ENCODE data around the gene TUBB4B. TPM values are rescaled to one million over a fixed set of nuclear protein-coding genes. Genes with fewer than 3 reads are reported as not detected.

Gene TUBB4B
- total RNA-seq, 4 donors from 2014 or later = 174 to 409 (median 322) TPM

GRCh38 chr9:137231372-137232039 is 9.6 kb upstream of the TUBB4B start:
- no peak for DNase-seq
- peak overlapping the region in 1 of 4 donors; percentile 72 for H3K27ac ChIP-seq
- H3K36me3 ChIP-seq = no peaks in the 10 kb centered on the region
- H3K9me3 ChIP-seq = peaks cover 0 to 4% (median 0%) of the 10 kb centered on the region in 4 donors
- peaks cover 0 to 4% of the 10 kb centered on the region in 2 donors for H3K27me3 ChIP-seq
- TF ChIP-seq POLR2A (IDR thresholded peaks at IDR 0.05) (no peak), CTCF (IDR thresholded peaks at IDR 0.05) (no peak)
- H3K4me3 ChIP-seq = no peak overlapping the region
- peaks cover 9 to 79% (median 19%) of the 10 kb centered on the region in 4 donors for H3K4me1 ChIP-seq

GRCh38 chr9:137232101-137232500 is 9.0 kb upstream of the TUBB4B start:
- no peak for TF ChIP-seq POLR2A (IDR thresholded peaks at IDR 0.05)
- TF ChIP-seq CTCF (IDR thresholded peaks at IDR 0.05) = no peak
- H3K9me3 ChIP-seq = peaks cover 0 to 4% (median 0%) of the 10 kb centered on the region in 4 donors
- H3K4me1 ChIP-seq = peaks cover 7 to 79% (median 25%) of the 10 kb centered on the region in 4 donors
- DNase-seq = no peak
- H3K4me3 ChIP-seq = no peak overlapping the region
- H3K27me3 ChIP-seq = peaks cover 0 to 4% of the 10 kb centered on the region in 2 donors
- no peaks in the 10 kb centered on the region for H3K36me3 ChIP-seq
- H3K27ac ChIP-seq = no peak overlapping the region

GRCh38 chr9:137232510-137232909 is 8.6 kb upstream of the TUBB4B start:
- no peak overlapping the region for H3K4me3 ChIP-seq
- H3K27ac ChIP-seq = no peak overlapping the region
- H3K9me3 ChIP-seq = peaks cover 0 to 4% (median 0%) of the 10 kb centered on the region in 4 donors
- no peak for DNase-seq
- H3K27me3 ChIP-seq = peaks cover 0 to 4% of the 10 kb centered on the region in 2 donors
- H3K4me1 ChIP-seq = peaks cover 7 to 79% (median 24%) of the 10 kb centered on the region in 4 donors
- H3K36me3 ChIP-seq = no peaks in the 10 kb centered on the region
- TF ChIP-seq CTCF (IDR thresholded peaks at IDR 0.05) (no peak), POLR2A (IDR thresholded peaks at IDR 0.05) (peak in 1 of 2 donors; percentile 33)

GRCh38 chr9:137233143-137233980 is 7.7 kb upstream of the TUBB4B start:
- Histone ChIP-seq H3K27ac (no peak overlapping the region), H3K4me1 (peaks cover 11 to 80% (median 24%) of the 10 kb centered on the region in 4 donors), H3K9me3 (peaks cover 0 to 4% (median 0%) of the 10 kb centered on the region in 4 donors), H3K36me3 (no peaks in the 10 kb centered on the region), H3K27me3 (peaks cover 0 to 4% of the 10 kb centered on the region in 2 donors), H3K4me3 (no peak overlapping the region)
- TF ChIP-seq POLR2A (IDR thresholded peaks at IDR 0.05) (no peak), CTCF (IDR thresholded peaks at IDR 0.05) (no peak)
- DNase-seq = no peak

GRCh38 chr9:137234055-137234697 is 6.9 kb upstream of the TUBB4B start:
- Histone ChIP-seq H3K4me1 (peaks cover 11 to 78% (median 24%) of the 10 kb centered on the region in 4 donors), H3K4me3 (no peak overlapping the region), H3K36me3 (no peaks in the 10 kb centered on the region)

More at GRCh38 chr9:137234055-137234697, 6.9 kb upstream of the TUBB4B start:
- H3K27ac ChIP-seq = no peak overlapping the region
- DNase-seq = no peak
- TF ChIP-seq POLR2A (IDR thresholded peaks at IDR 0.05) = no peak
- no peak for TF ChIP-seq CTCF (IDR thresholded peaks at IDR 0.05)
- peaks cover 0 to 4% of the 10 kb centered on the region in 2 donors for H3K27me3 ChIP-seq
- peaks cover 0 to 4% (median 0%) of the 10 kb centered on the region in 4 donors for H3K9me3 ChIP-seq

All from Peyer's patch (tissue), 4 donors.